Measurements from ENCODE around the gene CCNB3.

DNA sequence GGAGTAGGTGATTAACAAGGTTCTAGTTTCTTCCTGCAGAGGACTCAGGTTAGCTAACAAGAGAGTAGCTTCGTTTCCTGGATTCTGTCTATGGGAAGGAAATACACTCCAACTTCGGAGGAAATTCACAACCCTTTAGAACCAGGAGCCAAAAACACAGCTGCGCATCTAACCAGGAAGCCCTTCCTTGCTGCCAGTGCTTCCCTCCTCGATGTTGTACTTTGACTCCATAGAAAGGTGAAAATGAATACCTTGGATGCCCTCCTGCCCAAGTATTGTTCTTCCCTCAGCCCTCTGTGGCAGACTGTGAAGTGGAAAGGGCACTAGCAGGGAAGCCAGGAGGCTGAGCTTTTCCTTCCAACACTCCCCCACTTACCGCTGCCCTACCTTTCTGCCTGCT, 38.8 kb upstream of the CCNB3 start:
- no peak for TF ChIP-seq SMC3 (IDR thresholded peaks at IDR 0.05; ENCODE audit: low read depth, low read length)
- TF ChIP-seq, protein P1, sequence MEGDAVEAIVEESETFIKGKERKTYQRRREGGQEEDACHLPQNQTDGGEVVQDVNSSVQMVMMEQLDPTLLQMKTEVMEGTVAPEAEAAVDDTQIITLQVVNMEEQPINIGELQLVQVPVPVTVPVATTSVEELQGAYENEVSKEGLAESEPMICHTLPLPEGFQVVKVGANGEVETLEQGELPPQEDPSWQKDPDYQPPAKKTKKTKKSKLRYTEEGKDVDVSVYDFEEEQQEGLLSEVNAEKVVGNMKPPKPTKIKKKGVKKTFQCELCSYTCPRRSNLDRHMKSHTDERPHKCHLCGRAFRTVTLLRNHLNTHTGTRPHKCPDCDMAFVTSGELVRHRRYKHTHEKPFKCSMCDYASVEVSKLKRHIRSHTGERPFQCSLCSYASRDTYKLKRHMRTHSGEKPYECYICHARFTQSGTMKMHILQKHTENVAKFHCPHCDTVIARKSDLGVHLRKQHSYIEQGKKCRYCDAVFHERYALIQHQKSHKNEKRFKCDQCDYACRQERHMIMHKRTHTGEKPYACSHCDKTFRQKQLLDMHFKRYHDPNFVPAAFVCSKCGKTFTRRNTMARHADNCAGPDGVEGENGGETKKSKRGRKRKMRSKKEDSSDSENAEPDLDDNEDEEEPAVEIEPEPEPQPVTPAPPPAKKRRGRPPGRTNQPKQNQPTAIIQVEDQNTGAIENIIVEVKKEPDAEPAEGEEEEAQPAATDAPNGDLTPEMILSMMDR (IDR thresholded peaks at IDR 0.05): no peak
- TF ChIP-seq GABPA (IDR thresholded peaks at IDR 0.05; ENCODE audit: low read depth): no peak
- no peak for TF ChIP-seq RAD21 (IDR thresholded peaks at IDR 0.05; ENCODE audit: low read length)
- TF ChIP-seq YY1 (IDR thresholded peaks at IDR 0.05; ENCODE audit: low read depth): no peak
- no peak for TF ChIP-seq JUND (IDR thresholded peaks at IDR 0.05)
- no peak for TF ChIP-seq EP300 (IDR thresholded peaks at IDR 0.05; ENCODE audit: borderline replicate concordance in 1 of 2, low read depth in 1 of 2, low read length in 1 of 2)
- TF ChIP-seq RCOR1 (IDR thresholded peaks at IDR 0.05; ENCODE audit: low read length): no peak
- no peak for TF ChIP-seq USF2 (IDR thresholded peaks at IDR 0.05; ENCODE audit: borderline replicate concordance, low read depth, low read length)
- TF ChIP-seq MAX (IDR thresholded peaks at IDR 0.05; ENCODE audit: low read depth): no peak
- TF ChIP-seq, protein P2, sequence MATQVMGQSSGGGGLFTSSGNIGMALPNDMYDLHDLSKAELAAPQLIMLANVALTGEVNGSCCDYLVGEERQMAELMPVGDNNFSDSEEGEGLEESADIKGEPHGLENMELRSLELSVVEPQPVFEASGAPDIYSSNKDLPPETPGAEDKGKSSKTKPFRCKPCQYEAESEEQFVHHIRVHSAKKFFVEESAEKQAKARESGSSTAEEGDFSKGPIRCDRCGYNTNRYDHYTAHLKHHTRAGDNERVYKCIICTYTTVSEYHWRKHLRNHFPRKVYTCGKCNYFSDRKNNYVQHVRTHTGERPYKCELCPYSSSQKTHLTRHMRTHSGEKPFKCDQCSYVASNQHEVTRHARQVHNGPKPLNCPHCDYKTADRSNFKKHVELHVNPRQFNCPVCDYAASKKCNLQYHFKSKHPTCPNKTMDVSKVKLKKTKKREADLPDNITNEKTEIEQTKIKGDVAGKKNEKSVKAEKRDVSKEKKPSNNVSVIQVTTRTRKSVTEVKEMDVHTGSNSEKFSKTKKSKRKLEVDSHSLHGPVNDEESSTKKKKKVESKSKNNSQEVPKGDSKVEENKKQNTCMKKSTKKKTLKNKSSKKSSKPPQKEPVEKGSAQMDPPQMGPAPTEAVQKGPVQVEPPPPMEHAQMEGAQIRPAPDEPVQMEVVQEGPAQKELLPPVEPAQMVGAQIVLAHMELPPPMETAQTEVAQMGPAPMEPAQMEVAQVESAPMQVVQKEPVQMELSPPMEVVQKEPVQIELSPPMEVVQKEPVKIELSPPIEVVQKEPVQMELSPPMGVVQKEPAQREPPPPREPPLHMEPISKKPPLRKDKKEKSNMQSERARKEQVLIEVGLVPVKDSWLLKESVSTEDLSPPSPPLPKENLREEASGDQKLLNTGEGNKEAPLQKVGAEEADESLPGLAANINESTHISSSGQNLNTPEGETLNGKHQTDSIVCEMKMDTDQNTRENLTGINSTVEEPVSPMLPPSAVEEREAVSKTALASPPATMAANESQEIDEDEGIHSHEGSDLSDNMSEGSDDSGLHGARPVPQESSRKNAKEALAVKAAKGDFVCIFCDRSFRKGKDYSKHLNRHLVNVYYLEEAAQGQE (IDR thresholded peaks at IDR 0.05; ENCODE audit: low read depth, low read length): no peak
- no peak for TF ChIP-seq POLR2AphosphoS5 (IDR thresholded peaks at IDR 0.05; ENCODE audit: low read depth, low read length)

Measured in SK-N-SH (cell line).